HL-60 (cell line): Measurements from ENCODE around the gene ESPN.

Experiments used
- DNase-seq, 2 experiments: peaks; one replicate each; pipeline ENCODE4 v3.0.0-alpha.2; 2010 to 2020; ENCODE audit warnings: low read depth in 1 of 2, low spot score in 1 of 2
- H3K27ac ChIP-seq: fragments of 250-450 bp; sonication (Bioruptor Pico); replicated peaks from 2 replicates; pipeline ENCODE4 v1.5.1; 2020; ENCODE audit warnings: mild to moderate bottlenecking, moderate library complexity
- H3K27me3 ChIP-seq: fragments of 250-450 bp; sonication (Bioruptor Pico); 2 replicates; pipeline ENCODE4 v1.5.1; 2021; ENCODE audit warnings: mild to moderate bottlenecking, moderate library complexity; ENCODE audit not compliant: insufficient read depth, poor library complexity, severe bottlenecking
- H3K4me3 ChIP-seq: replicated peaks from 2 replicates; pipeline ENCODE4 v1.5.1; 2011; ENCODE audit warnings: mild to moderate bottlenecking, control low read depth, low read length; ENCODE audit not compliant: insufficient read depth
- GABPA ChIP-seq: IDR thresholded peaks from 2 replicates; pipeline ENCODE4 v1.6.1; 2012; ENCODE audit warnings: low read depth
- POLR2AphosphoS5 ChIP-seq: IDR thresholded peaks from 2 replicates; pipeline ENCODE4 v1.6.1; 2012; ENCODE audit warnings: low read depth
- SPI1 ChIP-seq: IDR thresholded peaks from 2 replicates; pipeline ENCODE4 v1.6.1; 2012; ENCODE audit warnings: low read depth, mild to moderate bottlenecking, borderline replicate concordance
- TF ChIP-seq, protein P1 (sequence below): IDR thresholded peaks from one replicate; pipeline ENCODE4 v1.5.1; 2011; ENCODE audit warnings: low read length, control low read depth, inconsistent platforms; ENCODE audit not compliant: insufficient read depth
- TF ChIP-seq, protein P2 (sequence below): IDR thresholded peaks from 2 replicates; pipeline ENCODE4 v1.6.1; 2012; ENCODE audit warnings: low read depth; ENCODE audit not compliant: insufficient replicate concordance

ESPN gene

DNA sequence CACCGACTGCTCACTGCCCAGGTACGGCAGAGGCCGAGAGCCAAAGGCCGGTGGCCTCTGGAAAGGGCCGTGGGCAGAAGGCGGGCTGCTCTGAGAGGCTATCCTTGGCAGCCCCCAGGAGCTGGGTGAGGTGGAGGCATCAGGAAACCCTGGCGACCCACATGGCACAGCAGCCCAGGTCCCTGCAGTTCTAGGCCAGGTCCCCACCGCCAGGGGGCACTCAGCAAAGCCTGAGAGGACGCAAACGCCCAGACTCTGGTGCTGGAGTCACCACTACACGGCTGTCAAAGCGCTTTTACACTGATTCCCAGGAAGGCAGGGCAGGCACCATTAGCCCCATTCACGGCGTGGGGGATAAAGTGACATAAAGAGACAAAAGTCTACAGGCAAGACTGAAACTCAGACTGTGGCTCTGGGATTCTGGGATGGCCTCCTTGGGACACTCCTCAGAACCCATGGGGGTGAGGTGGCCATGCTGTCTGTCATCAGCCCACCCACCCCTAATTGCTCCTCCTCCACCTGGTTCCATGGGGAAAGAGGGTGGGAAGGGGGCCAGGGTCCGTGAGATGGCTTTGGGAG, 61.9 kb downstream of the ESPN start:
- TF ChIP-seq, protein P1, sequence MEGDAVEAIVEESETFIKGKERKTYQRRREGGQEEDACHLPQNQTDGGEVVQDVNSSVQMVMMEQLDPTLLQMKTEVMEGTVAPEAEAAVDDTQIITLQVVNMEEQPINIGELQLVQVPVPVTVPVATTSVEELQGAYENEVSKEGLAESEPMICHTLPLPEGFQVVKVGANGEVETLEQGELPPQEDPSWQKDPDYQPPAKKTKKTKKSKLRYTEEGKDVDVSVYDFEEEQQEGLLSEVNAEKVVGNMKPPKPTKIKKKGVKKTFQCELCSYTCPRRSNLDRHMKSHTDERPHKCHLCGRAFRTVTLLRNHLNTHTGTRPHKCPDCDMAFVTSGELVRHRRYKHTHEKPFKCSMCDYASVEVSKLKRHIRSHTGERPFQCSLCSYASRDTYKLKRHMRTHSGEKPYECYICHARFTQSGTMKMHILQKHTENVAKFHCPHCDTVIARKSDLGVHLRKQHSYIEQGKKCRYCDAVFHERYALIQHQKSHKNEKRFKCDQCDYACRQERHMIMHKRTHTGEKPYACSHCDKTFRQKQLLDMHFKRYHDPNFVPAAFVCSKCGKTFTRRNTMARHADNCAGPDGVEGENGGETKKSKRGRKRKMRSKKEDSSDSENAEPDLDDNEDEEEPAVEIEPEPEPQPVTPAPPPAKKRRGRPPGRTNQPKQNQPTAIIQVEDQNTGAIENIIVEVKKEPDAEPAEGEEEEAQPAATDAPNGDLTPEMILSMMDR, result peak; percentile 83
- TF ChIP-seq GABPA, result no peak
- no peak for TF ChIP-seq POLR2AphosphoS5
- DNase-seq, result peak in 1 of 2 experiments; percentile 83
- Histone ChIP-seq H3K4me3 (no peak overlapping the region), H3K27me3 (peaks cover 69% of the 10 kb centered on the region), H3K27ac (no peak overlapping the region)

DNA sequence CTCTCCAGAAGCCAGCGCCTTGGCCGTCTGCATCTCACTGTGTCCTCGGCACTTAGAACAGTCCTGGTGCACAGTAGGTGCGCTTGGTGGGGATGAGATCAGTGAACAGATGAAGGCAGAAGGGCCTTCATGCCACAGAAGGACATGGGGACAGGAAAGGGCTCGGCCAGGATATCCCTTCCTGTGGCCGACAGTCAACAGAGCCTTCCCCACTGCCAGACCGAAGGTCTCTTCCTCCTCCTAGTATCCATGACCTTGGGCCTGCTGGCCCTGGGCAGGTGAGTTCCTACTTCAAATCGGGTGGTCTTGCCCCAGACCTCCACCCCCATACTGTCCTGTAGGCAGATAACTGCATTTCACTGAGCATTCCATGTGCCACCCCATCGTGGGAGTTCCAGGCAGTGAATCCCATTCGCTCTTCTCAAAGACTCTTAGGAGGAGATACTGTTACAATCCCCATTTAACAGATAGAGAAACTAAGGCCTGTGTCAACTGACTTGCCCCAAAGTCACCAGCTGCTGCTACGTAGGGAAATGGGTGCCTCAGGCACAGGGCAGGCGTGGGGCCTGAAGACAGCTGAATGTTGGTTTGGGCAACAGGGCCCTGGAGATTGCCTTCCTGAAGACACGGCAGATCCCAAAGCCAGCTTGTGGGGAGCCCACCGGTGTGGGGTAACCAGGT, 63.4 kb downstream of the ESPN start:
- TF ChIP-seq GABPA (no peak), POLR2AphosphoS5 (no peak), SPI1 (no peak)
- TF ChIP-seq, protein P1, result no peak
- TF ChIP-seq, protein P2, sequence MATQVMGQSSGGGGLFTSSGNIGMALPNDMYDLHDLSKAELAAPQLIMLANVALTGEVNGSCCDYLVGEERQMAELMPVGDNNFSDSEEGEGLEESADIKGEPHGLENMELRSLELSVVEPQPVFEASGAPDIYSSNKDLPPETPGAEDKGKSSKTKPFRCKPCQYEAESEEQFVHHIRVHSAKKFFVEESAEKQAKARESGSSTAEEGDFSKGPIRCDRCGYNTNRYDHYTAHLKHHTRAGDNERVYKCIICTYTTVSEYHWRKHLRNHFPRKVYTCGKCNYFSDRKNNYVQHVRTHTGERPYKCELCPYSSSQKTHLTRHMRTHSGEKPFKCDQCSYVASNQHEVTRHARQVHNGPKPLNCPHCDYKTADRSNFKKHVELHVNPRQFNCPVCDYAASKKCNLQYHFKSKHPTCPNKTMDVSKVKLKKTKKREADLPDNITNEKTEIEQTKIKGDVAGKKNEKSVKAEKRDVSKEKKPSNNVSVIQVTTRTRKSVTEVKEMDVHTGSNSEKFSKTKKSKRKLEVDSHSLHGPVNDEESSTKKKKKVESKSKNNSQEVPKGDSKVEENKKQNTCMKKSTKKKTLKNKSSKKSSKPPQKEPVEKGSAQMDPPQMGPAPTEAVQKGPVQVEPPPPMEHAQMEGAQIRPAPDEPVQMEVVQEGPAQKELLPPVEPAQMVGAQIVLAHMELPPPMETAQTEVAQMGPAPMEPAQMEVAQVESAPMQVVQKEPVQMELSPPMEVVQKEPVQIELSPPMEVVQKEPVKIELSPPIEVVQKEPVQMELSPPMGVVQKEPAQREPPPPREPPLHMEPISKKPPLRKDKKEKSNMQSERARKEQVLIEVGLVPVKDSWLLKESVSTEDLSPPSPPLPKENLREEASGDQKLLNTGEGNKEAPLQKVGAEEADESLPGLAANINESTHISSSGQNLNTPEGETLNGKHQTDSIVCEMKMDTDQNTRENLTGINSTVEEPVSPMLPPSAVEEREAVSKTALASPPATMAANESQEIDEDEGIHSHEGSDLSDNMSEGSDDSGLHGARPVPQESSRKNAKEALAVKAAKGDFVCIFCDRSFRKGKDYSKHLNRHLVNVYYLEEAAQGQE, result no peak
- no peak overlapping the region for H3K27ac ChIP-seq
- DNase-seq, result no peak
- no peak overlapping the region for H3K4me3 ChIP-seq
- peaks cover 63% of the 10 kb centered on the region for H3K27me3 ChIP-seq

DNA sequence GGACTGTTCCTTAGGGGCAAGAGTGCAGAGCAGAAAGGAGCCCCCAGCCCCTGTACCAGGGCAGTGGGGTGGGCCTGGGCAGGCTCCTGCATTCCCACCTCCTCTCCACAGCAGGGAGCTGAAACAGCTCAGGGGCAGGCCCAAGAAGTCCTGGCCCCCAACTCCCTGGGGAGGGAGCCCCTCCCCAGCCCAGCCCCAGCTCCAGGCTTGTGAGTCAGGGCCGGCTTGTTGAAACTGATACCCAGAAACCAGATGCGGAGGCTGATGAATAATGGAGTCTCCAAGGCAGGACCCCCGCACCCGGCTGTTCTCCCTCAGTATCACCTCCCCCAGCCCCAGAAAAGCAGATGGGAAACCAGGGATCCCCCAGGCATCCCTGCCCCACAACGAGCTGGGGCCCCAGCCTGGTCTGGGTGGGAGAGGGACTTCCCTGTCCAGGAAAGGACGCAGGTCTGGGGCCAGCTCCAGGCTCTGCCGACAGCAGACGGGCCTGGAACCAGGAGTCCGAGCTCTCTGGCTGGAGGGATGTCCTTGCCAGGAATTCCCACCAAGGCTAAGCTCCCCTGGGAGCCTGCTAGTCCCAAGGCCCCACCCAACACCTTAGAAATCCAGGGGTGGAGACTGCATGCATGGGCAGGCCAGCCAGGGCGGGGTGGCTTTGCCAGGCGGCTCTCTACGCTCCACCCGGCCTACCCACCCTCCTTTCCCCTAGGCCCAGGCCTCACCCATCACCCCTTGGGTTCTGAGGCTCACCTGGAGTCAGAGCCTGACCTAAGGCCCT, 64.2 kb downstream of the ESPN start:
- Histone ChIP-seq H3K27ac (no peak overlapping the region), H3K4me3 (no peak overlapping the region), H3K27me3 (peaks cover 60% of the 10 kb centered on the region)
- DNase-seq, result no peak
- TF ChIP-seq GABPA, result no peak
- TF ChIP-seq SPI1, result no peak
- TF ChIP-seq, protein P1, result no peak
- TF ChIP-seq, protein P2, result no peak
- TF ChIP-seq POLR2AphosphoS5, result no peak
